ENCODE data around the gene TIMP2. TPM values are rescaled to one million over a fixed set of nuclear protein-coding genes. Genes with fewer than 3 reads are reported as not detected.

The TIMP2 gene
- total and polyA plus RNA-seq, 2 of the 8 experiments (the other 6 are each of a cell fraction or from before 2014, with no cell fraction given), result 18.2 to 43.3 TPM

GRCh38 chr17:78961571-78961970 is 36.4 kb upstream of the TIMP2 start (continued):
- TF ChIP-seq SAP30 (IDR thresholded peaks at IDR 0.05; ENCODE audit: insufficient read depth, insufficient replicate concordance, low read length), result no peak
- no peak for TF ChIP-seq BRCA1 (IDR thresholded peaks at IDR 0.05; ENCODE audit: low read depth, low read length)
- TF ChIP-seq, protein P1, sequence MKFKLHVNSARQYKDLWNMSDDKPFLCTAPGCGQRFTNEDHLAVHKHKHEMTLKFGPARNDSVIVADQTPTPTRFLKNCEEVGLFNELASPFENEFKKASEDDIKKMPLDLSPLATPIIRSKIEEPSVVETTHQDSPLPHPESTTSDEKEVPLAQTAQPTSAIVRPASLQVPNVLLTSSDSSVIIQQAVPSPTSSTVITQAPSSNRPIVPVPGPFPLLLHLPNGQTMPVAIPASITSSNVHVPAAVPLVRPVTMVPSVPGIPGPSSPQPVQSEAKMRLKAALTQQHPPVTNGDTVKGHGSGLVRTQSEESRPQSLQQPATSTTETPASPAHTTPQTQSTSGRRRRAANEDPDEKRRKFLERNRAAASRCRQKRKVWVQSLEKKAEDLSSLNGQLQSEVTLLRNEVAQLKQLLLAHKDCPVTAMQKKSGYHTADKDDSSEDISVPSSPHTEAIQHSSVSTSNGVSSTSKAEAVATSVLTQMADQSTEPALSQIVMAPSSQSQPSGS (IDR thresholded peaks at IDR 0.05; ENCODE audit: low read length), result no peak
- TF ChIP-seq POLR2AphosphoS5 (IDR thresholded peaks at IDR 0.05; ENCODE audit: low read depth, low read length), result no peak
- TF ChIP-seq TCF12 (IDR thresholded peaks at IDR 0.05; ENCODE audit: low read depth, low read length), result no peak

Measured in H1 (cell line).